COLO668 (cell line): ENCODE data around the gene KCNS3.

Experiments used
- DNase-seq: peaks from one replicate; lab custom pipeline; 2025; ENCODE audit not compliant: unreplicated experiment; lab: John Stamatoyannopoulos, UW

KCNS3 gene

DNA sequence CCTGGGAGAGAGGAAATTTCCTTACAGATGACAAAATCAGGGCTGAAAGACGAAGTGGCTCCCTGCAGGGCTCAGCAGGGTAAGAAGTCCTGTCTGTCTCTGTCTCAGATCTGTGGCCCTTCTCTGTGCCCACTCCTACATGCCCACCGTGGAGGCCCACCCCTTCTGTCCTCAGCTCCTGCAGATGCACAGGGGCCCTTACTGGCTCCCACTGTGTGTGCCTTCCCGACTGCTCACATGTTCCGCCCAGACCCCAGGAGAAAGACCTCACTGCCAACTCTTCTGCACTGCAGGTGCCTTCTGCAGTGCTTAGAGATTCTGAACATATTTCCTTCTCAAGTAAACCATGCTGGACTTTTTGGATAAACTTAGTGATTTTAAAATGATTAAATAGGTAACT, 1.9 kb upstream of the KCNS3 start:
- DNase-seq = no peak

DNA sequence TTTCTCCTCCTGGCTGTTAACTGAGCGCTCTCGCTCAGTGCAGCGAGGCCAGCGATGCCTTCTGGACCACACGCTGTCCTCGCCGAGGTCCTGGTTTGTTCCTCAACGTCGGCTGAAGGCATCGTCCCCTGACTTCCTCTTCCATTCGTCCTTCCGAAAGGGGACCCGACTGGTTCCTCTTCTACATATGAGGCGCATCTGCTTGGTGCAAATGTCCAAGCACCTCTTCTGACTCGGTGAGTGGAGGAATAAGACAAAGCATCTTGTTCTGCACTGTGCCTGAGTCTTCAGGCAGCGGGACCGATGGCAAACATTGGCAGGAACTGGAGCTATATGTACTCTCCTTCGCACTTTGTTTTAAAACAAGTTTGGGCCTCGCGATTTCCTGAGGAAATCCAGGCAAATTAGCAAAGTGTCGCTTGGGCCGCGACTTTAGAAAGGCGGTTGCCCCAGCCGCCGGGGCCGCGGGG, 621 bp upstream of the KCNS3 start:
- DNase-seq = peak; percentile 34

DNA sequence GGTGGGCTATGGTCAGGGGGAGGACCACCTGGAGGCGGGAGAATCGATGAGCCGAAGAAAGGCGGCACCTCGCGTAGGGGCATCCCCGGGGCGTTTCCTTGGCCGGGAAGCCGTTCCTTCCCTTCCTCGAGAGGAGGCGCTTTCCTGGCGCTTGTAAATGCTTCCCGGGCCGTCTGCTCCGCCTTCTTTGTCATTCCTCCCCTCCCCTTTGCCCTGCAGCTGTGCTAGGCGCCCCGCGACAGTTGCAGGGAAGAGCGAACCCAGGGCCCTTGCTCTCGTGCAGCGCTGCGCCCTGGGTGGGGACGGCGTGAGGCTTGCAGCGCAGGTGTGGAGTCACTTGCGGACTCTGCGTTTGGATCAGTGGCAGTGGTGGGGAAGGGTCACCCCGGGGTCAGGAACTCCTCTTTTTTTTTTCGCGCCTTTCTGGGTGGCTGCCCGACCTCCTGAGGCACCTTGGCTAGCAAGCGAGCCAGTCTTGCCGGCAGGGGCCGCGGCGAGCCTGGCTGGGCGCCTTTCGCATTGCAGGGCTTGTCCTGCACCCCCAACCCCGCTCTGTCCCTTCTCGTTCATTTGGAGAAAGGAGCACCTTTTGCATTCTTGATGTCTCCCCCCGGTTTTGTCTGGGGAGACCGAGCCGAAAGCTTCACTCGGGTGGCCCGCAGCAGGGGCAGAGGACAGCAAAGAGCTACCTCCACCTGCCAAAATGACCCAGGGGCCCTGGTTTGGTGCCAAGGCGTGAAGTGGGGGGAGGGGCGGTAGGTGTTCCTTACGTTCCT, 858 bp downstream of the KCNS3 start:
- DNase-seq = peak; percentile 88

DNA sequence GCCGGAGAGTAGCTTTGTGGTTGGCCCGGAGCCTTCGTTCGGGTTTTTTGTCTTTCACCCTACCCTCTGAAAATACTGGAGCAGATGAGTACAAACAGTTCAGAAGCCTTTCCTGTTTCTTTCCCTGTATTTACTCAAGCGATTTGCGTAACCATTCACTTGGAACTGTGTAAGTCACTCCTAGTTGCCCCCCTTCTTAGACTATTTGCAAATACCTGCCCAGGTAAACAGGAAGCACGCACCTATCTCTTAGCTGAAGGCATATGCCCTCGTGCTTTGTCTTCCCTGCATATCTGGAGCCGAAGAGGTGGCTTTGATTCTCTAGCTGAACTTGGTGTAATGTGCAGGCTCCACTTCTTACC, 1.4 kb downstream of the KCNS3 start:
- DNase-seq = peak; percentile 39

DNA sequence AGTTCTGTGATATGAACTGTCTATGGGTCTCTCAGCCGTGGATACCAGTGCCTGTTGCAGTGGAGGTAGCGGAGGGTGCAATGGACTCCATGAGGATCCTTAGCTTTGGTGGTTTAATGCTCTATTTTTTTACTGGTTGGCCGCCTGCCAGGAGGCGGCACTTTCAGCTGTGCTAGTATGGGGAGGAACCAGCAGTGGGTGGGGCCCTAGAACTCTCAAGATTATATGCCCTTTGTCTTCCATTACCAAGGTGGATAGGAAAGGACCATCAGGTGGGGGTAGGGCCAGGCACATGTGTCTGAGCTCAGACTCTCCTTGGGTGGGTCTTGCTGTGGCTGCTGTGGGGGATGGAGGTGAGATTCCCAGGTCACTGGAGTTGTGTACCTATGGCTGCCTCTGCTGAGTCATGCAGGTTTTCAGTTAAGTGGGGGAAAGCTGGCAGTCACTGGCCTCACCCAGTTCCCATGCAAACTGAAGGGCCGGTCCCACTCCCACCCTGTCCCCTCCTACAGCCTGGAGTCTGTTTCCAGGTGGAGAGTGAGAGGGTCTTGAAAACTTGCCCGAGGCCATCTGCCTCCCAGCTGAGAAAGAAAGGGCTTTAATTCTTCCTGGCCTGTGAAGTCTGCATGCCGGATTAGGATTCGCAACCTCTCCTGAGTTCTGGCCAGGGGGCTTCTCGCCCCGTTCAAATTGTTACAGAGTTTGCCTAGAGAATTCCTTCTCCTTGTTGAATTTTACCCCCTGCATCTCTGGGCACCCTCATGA, 14.5 kb downstream of the KCNS3 start:
- DNase-seq = peak; percentile 51

DNA sequence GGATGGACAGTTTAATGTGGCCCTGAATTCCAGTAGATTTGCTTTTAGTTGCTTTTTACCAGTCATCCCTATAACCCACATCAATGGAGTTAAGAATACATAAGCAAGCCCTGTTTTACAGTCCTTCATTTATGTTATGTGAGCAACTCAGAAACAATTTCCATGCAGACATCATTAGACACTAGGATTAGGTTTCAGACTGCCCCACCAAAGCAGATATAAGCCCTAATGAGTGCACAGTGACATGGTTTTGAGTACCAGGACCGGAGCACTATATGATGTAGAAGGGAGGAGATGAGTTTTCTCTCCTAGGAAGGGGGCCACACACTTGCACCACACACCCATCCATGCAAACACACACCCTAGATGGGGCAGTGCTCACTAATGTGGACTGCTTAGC, 15.5 kb downstream of the KCNS3 start:
- DNase-seq = no peak

DNA sequence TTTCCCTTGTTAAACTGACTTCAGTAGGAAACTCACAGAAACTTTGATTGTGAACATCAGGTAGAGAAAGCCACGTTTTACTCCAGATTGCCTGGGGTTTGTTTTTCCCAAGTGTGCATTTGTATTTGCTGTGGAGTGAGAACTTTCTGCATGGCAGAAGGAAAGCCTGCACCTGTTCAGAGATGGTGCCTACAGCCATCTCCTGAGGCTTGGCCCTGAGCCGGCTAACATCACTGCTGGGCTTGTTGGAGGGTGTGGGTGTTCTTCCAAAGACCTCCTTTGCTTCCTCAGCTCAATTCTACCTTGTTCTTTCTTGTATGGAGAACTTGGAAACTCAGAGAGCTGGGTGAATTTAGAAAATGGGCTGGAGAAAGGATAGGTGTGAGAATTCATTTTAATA, 16.1 kb downstream of the KCNS3 start:
- no peak for DNase-seq

DNA sequence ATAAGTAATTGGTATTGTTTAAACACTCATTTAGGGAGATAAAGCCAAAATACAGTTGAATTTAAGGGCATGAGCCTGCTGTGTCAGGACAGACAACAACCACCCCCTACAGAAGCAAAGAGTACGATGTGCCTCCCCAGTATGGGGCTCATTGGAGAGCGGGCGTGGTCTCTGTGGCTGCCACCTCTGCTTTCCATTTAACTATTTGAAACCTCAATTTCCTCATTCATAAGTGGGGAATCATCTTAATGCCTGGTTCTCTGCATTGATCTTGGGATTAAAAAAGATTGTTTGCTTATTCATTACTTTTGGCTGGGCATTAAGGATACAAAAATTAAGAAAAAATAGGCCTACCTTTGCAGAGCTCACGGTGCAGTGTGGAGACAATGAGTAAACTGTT, 21.4 kb downstream of the KCNS3 start:
- no peak for DNase-seq

DNA sequence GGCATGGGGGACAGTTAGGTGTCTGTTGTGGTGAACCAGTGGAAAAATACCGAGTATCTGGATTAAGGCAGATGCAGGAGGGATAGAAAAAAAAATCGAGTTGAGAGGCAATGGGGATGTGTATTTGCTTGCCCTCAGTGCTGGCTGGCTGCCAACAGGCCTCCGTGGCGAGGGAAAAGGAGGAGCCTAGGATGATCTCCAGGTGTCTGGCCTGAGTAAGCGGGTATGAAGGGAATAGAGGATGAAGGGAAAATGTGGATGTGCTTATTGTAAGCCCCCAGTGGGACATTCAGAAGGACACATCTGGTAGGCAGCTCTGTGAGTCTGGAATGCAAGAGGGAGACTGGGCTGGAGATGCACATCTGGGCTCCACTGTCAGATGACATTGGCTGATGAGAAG, 22.8 kb downstream of the KCNS3 start:
- DNase-seq = peak; percentile 96

DNA sequence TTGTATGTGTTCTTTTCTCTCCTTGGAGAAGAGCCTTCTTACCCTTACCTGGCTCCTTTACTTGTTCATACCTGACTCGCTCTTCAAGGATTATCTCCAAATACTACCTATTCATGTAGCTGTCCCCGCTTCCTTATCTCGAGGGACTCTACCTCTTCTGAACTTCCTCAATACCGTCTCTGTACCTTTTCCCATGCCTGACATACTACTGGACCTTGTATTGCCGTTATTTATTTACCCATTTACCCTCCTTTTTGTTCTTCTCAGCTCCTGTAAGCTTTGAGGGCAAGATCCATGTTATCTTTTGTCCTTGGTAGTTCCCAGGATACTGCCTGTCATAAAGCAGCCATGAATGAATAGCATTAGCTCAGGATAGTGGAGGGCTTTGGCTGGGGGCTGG, 32.5 kb downstream of the KCNS3 start:
- DNase-seq = no peak

DNA sequence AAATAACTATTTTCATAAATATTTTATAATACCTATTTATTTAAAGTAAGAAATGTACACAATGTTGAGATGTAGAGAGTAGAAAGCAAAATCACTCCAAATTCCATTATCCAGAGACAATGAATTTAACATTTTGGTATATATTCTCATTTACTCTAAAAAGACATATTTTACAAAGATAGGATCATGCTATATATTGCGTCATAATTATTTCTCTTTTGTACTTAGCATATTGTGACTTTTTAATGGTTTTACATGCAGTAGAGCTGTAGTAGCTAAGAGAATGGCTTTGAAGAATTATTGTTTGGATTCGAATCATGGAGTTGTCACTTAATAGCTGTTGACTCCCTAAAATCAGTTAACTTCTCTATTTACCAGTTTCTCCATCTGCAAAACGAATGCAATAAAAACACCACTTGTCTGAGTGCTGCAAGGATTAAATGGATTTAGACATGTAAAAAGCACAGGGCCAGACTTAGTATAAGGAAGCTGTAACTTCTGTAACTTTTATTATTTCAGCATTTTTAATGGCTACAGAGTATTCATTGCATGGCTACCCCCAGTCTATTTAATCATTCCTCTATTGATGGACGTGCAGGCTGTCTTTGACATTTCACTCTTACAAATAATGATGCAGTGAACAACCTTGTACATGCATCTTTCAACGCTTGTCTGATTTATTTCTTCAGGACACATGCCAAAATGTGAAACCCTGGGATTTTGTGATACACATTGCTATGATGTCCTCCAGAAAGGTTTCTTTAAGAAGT, 33.2 kb downstream of the KCNS3 start:
- no peak for DNase-seq

DNA sequence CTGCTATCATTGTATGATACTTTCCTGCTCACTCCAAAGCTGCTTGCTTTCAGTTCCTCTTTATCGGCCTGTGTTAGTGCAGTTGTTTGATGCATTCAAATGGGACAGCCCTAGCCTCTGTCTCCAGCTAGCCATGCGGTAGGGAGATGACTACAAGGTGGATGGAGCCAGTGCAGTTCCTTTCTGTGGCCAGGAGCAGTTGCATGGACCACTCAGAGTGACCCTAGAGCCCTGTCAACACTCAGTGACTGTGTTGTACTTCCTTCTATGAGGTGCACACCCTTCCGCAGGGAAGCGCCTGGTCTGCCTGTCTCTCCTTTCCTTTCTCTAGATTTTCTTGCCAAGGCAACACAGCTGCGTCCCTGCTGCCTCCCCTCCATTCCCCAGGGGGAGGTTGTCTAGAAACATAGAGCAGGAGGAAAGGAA, 33.8 kb downstream of the KCNS3 start:
- DNase-seq = no peak

DNA sequence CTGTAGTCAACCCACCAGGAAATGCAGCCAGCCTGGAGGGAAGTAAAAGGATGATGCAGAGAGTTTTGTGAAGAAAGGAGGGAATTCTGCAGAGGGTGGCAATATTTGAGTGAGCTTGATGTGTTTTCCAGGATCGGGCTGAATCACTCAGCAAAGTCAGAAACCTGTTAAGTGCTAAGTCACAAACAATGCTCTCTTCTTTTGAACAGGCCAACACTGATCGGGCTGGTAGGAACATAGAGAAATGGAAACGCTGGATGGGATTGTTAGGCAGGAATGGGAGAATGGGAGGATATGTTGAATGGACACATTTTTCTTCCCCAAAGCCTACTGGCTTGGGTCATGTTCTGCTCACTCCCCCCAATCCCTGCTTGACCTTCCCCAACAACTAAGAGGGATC, 36.6 kb downstream of the KCNS3 start:
- DNase-seq = no peak

DNA sequence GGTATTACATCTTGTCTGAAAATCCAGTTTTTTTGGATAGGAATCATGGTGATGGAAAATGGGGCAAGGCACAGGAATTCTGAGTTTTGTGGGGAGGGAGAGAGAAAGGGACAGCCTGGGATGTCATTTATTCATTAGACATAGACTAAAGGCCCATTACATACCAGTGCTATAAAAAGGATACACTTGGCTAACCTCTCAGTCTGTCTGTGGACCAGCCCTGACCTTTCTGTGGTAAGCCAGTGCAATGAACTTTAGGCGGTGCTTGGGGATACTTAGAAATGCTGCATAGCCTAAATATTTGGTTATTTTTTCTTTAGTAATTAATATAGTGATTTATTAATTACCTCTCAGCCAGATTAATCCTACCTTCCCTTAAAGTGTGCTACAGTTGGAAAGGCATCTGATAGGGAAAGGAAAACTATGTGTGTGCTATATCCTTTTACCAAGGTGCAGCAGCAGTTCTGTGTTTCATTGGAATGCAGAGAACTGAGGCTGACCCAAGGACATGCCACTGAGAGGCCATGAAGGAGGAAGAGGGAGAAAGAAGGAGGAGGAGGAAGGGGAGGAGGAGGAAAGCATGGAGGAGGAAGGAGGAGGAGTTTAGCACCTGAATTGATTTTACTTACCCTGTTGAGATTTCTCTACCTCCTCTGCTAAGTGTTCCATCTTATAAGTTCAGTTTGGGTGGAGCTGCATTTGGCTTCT, 37.5 kb downstream of the KCNS3 start:
- DNase-seq = no peak

DNA sequence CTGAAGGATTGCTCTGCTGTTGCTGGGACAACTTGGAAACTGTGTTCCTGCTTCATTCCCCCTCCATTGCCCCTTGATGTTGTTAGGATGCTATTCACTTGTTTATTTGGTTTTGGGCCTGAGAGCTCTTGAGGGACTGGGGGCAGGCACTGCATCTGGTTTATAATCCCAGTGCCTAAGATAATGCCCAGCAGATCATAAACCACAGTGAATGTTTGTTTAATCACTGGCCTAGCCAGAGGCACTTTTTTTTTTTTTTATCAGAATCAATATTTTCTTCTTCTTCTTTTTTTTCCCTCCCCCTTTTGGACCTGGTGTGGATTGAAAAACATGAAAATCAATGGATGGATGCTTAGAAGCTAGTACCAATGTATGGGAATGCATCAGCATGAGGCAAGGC, 38.1 kb downstream of the KCNS3 start:
- no peak for DNase-seq

DNA sequence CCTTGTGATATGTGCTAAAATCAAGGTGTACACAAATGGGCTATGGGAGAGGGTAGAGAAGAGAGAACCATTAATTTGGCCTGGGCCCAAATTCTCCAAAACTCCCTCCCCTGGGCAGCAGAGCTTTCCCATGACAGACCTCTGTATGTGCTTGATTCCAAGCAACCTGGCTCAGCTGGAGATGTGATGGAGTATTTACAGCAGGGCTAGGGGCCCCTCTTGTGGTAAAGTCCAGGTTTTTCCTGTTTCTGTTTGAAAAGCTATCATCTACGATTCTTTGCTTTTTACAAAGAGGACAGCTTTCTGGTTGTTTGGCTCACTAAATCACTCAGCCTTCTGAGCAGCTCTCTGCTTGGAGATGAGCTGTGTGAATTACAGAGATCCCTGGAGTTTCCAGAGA, 40.3 kb downstream of the KCNS3 start:
- peak; percentile 13 for DNase-seq

DNA sequence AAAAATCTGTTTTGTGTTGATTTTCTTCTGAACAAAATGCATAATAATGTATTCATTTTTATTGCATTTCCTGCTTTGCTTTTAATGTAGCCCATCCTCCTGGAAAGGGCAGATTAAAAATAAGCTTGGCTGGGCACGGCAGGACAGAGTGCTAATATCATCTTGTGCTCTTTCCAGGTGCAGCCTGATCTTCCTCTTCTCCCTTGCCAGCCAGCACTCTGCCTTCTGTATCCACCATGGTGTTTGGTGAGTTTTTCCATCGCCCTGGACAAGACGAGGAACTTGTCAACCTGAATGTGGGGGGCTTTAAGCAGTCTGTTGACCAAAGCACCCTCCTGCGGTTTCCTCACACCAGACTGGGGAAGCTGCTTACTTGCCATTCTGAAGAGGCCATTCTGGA, 52.3 kb downstream of the KCNS3 start:
- no peak for DNase-seq

DNA sequence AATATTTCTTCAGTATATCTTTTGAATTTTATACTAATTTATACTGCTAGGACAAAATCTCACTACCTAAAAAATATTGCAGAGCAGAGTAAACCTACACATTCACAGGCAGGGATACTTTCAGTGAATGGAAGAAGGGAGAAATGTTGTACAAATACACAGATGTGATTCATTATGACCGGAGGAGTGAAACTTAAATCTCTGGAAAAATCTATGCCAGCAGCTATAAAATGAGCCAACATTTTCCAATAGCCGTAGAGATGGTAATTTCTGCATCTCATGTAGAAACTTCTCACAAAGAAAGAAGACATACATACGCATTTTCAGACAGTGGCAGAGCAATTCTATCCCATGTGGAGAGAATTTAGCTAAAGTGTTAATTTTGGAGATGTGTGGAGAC, 54.8 kb downstream of the KCNS3 start:
- no peak for DNase-seq

DNA sequence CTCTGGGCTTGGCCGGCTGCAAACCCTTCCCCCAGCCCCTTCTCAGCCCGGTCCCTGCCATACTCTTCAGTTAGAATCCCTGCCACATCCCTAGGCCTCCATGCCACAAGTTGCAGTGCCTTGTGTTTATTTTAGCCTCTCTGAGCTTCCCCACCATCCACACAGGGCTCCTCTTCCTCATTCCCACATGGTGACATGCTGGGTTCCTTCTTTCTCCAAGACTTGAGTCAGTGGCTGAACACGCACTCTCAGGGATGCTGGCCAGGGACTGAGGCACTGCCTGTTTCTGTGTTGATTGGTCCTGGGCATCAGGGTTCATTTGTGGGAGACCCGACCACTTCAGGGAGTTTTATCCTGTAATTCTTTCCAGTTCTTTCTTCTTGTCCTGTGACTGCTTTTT, 56.3 kb downstream of the KCNS3 start:
- DNase-seq = no peak

DNA sequence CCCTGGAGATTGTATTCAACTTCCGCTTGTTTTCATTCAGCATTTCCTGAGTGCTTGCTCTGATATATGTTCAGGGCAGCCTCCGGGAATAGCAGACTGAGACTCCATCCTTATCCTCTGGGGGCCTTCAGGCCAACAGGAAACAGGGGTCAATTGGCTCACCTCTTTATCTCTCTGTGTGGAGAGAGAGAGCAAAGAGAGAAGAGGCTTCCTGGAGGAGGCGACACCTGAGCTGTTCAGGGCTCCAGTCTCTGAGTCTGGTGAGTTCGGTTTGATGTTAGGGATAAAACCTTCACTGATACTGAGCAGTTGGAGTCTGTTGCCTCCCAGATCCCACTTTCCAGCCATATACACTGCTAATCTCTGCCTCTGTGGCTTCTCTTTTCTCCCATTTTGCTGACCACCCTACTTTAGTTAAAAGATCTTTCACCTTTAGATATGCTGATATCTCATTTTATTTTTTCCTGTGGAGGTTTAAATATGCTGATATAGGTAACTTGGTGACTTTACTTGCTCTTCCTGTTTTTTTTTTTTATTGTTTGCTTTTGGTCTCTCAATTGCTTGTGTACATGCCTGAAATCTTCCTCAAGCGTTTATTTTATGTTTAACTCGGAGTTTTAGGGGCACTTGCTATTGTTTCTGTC, 56.9 kb downstream of the KCNS3 start:
- DNase-seq = no peak

DNA sequence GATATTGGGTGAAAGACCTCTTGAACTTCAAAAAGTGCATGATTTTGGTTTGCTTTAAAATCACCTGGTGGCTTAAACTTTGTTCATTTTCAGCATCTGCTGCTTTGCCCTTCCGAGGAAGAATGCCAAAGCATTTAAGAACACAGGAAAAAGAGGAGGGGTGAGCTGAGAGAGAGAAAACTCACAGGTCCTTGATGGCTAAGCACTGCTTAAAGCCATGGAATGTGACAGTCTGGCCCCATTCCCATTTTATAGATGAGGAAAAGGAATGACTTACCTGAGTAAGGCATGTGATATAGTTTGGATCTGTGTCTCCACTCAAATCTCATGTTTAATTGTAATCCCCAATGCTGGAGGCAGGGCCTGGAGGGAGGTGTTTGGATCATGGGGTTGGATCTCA, 58.1 kb downstream of the KCNS3 start:
- DNase-seq = no peak
